Thymus (tissue), 11 donors: Measurements from ENCODE around the gene GNS. TPM values are rescaled to one million over a fixed set of nuclear protein-coding genes. Genes with fewer than 3 reads are reported as not detected.

ENCODE experiments used
- DNase-seq, 9 donors: peaks; one replicate each; pipeline ENCODE4 v3.0.0-alpha.2; 2013; ENCODE audit warnings: low spot score in 9 of 9, low read depth in 6 of 9, missing footprints in 1 of 9
- H3K27ac ChIP-seq, 2 donors: one replicate each; pipeline ENCODE4 v1.5.1; 2013; ENCODE audit warnings: control low read depth in 1 of 2, low read depth in 1 of 2, low read length in 1 of 2, mild to moderate bottlenecking in 1 of 2, moderate library complexity in 1 of 2
- H3K27me3 ChIP-seq, 2 donors: one replicate each; pipeline ENCODE4 v1.5.1; 2013; ENCODE audit warnings: low read length in 1 of 2; ENCODE audit not compliant: control insufficient read depth in 2 of 2, insufficient read depth in 1 of 2
- H3K36me3 ChIP-seq, 2 donors: one replicate each; pipeline ENCODE4 v1.5.1; 2013; ENCODE audit warnings: low read length in 1 of 2, mild to moderate bottlenecking in 1 of 2, moderate library complexity in 1 of 2; ENCODE audit not compliant: control insufficient read depth in 2 of 2, insufficient read depth in 2 of 2
- H3K4me1 ChIP-seq, 2 donors: one replicate each; pipeline ENCODE4 v1.5.1; 2013; ENCODE audit warnings: low read length in 2 of 2; ENCODE audit not compliant: control insufficient read depth in 2 of 2, insufficient read depth in 2 of 2
- H3K4me3 ChIP-seq, 2 donors: one replicate each; pipeline ENCODE4 v1.5.1; 2013; ENCODE audit warnings: low read length in 2 of 2, control low read depth in 1 of 2, mild to moderate bottlenecking in 1 of 2
- H3K9me3 ChIP-seq, 2 donors: one replicate each; pipeline ENCODE4 v1.5.1; 2013; ENCODE audit warnings: low read length in 1 of 2, mild to moderate bottlenecking in 1 of 2; ENCODE audit not compliant: control insufficient read depth in 2 of 2, insufficient read depth in 1 of 2
- WGBS: extraction: QIAGEN DNeasy Blood & Tissue Kit; methylation state at CpG from one replicate; pipeline ENCODE4 v1.1.7; 2013; 5-methylcytosine and 5-hydroxymethylcytosine counted together
- polyA plus RNA-seq: library from polyadenylated mRNA; stranded (reverse); fragments of 200-250 nt; gene quantifications from one replicate; pipeline ENCODE4 v1.2.3, GENCODE V29; 2013
- total RNA-seq: library from RNA; stranded (reverse); fragments of 120-200 nt; gene quantifications from one replicate; pipeline ENCODE4 v1.2.4, GENCODE V29; 2013
- donor health status: healthy.

Gene GNS
- total and polyA plus RNA-seq, 2 donors: 21.2 to 27.2 TPM

DNA sequence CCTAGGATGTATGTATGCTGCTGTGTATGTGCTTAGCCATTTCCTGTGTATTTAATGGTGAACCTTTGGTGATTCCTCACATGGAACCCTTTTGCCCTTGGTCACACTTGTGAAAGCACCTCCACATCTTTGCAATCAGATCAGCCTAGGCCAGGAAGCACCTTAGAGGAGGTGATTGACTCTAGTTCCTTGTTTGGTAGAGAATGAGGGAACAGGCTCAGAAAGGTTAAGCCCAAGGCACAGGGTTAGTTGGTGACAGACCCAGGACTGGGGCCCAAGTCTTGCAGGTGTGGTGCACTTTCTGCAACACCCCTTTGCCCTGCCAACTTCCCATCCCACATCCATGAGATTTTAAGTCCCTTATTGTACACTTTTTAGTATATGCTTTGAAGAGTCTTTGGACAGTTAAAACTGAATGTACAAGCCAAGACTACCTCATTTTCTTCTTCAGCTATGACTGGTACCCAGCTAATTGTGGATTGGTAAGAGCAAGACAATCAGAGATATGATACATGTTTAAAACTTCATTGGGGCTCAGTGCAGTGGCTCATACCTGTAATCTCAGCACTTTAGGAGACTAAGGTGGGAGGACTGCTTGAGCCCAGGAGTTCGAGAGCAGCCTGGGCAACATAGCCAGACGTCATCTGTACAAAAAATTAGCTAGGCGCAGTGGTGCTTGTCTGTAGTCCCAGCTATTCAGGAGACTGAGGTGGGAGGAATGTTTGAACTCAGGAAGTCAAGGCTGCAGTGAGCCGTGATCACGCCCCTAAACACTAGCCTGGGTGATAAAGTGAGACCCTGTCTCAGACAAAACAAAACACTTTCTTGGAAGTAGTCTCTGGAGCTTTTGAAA, 77.8 kb downstream of the GNS start:
- WGBS: 73% methylated on average over 5 of the region's 5 CpGs
- H3K9me3 ChIP-seq: no peaks in the 10 kb centered on the region
- peaks cover 0 to 9% of the 10 kb centered on the region in 2 donors for H3K36me3 ChIP-seq
- H3K4me3 ChIP-seq: no peak overlapping the region
- peaks cover 35 to 71% of the 10 kb centered on the region in 2 donors for H3K4me1 ChIP-seq
- peak overlapping the region in 1 of 2 donors; percentile 26 for H3K27ac ChIP-seq
- no peaks in the 10 kb centered on the region for H3K27me3 ChIP-seq
- DNase-seq: no peak

DNA sequence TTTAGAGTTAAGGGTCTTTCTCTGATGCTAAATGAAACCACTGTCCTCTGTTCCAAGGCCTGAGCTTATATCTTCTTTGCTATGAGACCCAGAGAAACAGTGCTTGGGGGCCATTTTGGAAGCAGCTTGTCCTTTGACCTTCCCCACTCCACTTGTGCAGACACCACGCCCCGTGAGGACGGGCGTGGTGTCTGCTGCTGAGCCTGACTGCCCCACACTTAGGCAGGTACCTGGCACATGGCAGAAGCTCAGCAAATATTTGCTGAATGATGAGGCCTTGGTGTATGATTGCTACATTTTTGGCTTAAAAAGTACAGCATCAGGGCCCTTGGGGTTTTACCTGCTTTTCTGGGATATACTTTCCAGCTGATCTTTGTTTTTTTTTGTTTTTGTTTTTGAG, 79.0 kb downstream of the GNS start:
- no peak for DNase-seq
- peak overlapping the region in 1 of 2 donors; percentile 43 for H3K27ac ChIP-seq
- no peaks in the 10 kb centered on the region for H3K9me3 ChIP-seq
- WGBS: 95% methylated on average over 4 of the region's 4 CpGs
- H3K27me3 ChIP-seq: no peaks in the 10 kb centered on the region
- H3K4me1 ChIP-seq: peaks cover 43 to 74% of the 10 kb centered on the region in 2 donors
- no peak overlapping the region for H3K4me3 ChIP-seq
- H3K36me3 ChIP-seq: peaks cover 0 to under 1% of the 10 kb centered on the region in 2 donors

DNA sequence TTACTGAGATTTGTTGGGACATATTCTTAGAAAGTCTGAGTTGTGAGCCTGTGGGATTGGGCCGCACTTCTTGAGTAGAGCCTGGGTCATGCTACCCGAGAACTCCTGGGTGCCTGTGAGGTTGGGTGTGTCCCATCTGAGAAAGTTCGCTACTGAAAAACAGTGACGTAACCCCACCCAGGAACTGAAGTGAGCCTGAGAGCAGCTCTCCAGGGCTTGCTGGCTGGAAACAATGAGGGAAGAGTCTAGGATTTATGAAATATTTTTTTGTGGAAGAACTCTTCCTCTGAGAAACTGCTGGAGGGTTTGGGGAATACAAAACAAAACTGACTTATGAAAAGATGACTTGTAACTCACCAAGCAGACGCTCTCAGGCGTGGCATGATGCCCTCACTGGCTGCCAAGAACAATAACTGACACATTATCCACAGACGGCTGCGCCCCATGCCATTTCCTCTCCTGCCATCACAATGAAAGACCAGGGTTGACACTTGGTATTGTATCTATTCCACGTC, 79.7 kb downstream of the GNS start:
- Histone ChIP-seq H3K4me3 (no peak overlapping the region), H3K4me1 (peaks cover 42 to 74% of the 10 kb centered on the region in 2 donors), H3K27me3 (no peaks in the 10 kb centered on the region), H3K36me3 (no peaks in the 10 kb centered on the region), H3K9me3 (no peaks in the 10 kb centered on the region), H3K27ac (peak overlapping the region in 1 of 2 donors; percentile 62)
- WGBS: 92% methylated on average over 9 of the region's 9 CpGs
- no peak for DNase-seq

DNA sequence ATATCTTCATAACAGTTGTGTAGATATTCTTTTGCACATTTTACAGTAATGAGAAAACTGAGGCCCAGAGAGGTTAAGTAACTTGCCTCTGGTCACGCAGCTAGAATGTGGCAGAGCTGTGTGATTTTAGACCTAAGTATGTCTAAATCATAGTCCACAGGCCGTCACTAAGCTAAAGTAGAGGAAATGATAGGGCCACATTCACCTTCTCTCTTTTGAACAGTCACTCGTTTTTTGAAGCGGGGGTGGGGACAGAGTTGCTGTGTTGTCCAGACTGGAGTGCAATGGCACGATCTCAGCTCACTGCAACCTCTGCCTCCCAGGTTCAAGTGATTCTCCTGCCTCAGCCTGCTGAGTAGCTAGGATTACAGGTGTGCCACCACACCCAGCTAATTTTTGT, 80.4 kb downstream of the GNS start:
- H3K27me3 ChIP-seq: no peaks in the 10 kb centered on the region
- H3K4me3 ChIP-seq: no peak overlapping the region
- H3K27ac ChIP-seq: no peak overlapping the region
- no peaks in the 10 kb centered on the region for H3K9me3 ChIP-seq
- peaks cover 42 to 74% of the 10 kb centered on the region in 2 donors for H3K4me1 ChIP-seq
- DNase-seq: no peak
- 90% methylated on average over 5 of the region's 5 CpGs for WGBS
- H3K36me3 ChIP-seq: no peaks in the 10 kb centered on the region

DNA sequence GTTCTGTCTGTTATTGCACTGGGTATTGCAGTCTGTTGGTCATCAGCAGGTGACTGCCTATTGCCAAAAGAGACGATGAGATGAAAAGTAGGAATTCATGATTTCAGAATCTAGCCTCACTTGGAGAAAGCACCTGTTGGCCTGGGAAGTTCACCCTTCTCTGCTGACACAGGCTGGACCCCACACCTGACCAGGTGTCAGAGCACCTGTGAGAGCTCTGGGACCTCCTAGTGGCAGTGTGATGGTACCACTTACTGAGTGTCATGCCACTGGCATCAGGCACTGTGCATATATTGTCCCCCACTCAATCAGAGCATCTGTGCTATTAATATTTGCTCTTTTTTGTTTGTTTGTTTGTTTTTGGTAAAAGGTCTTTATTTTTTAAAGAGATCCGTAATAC, 81.0 kb downstream of the GNS start:
- Histone ChIP-seq H3K4me3 (no peak overlapping the region), H3K27ac (no peak overlapping the region), H3K4me1 (peaks cover 47 to 77% of the 10 kb centered on the region in 2 donors), H3K36me3 (no peaks in the 10 kb centered on the region), H3K27me3 (no peaks in the 10 kb centered on the region), H3K9me3 (no peaks in the 10 kb centered on the region)
- DNase-seq: no peak
- 98% methylated on average over 2 of the region's 2 CpGs for WGBS

DNA sequence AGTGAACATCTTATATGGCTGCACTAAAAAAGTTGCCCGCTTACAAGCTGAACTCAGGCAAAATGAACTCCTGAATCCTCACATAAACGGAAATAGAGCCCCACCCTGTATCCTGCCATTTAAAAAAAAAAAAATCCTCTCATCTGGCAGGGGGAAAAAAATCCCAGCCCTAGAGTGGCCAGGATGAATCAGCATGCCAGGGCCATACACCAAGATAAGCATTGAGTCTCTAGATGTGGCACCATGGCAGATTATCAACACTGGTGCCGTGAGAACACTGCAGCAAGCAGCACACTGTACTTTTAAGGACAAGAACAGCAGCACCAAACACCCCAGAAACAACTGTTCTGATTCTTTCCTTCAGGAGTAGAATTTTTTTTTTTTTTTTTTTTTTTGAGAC, 83.4 kb downstream of the GNS start:
- Histone ChIP-seq H3K36me3 (no peaks in the 10 kb centered on the region), H3K4me1 (peaks cover 49 to 88% of the 10 kb centered on the region in 2 donors), H3K27me3 (no peaks in the 10 kb centered on the region), H3K27ac (peak overlapping the region; percentile 27 to 68), H3K9me3 (no peaks in the 10 kb centered on the region), H3K4me3 (no peak overlapping the region)
- DNase-seq: no peak
- 86% methylated on average over 3 of the region's 3 CpGs for WGBS

DNA sequence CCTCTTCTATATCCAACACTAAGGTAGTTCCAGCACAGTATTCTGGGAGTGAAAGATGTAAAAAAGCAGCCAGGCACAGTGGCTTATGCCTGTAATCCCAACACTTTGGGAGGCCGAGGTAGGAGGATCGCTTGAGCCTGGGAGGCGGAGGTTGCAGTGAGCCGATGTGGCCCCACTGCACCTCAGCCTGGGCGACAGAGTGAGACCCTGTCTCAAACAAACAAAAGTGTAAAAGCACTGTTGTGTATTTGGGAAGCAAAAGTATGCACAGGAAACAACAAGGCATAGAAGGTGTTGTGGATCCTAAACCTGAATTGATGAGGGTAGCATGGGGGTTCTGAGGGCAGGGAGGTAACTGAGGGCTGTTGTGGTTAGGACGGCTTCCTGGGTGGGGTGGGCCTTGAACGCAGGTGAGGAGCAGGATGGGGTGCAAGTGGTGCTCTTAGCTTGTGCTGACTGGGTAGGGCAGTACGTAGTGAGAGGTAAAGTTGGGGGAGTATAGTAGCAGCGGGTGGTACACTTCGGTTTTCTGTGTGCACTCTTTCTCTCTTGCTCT, 84.8 kb downstream of the GNS start:
- peaks cover 54 to 89% of the 10 kb centered on the region in 2 donors for H3K4me1 ChIP-seq
- no peak overlapping the region for H3K4me3 ChIP-seq
- peak overlapping the region; percentile 74 to 75 for H3K27ac ChIP-seq
- 55% methylated on average over 10 of the region's 10 CpGs for WGBS
- H3K36me3 ChIP-seq: no peaks in the 10 kb centered on the region
- DNase-seq: peak; percentile 47 to 90 (median 69)
- H3K9me3 ChIP-seq: no peaks in the 10 kb centered on the region
- no peaks in the 10 kb centered on the region for H3K27me3 ChIP-seq

DNA sequence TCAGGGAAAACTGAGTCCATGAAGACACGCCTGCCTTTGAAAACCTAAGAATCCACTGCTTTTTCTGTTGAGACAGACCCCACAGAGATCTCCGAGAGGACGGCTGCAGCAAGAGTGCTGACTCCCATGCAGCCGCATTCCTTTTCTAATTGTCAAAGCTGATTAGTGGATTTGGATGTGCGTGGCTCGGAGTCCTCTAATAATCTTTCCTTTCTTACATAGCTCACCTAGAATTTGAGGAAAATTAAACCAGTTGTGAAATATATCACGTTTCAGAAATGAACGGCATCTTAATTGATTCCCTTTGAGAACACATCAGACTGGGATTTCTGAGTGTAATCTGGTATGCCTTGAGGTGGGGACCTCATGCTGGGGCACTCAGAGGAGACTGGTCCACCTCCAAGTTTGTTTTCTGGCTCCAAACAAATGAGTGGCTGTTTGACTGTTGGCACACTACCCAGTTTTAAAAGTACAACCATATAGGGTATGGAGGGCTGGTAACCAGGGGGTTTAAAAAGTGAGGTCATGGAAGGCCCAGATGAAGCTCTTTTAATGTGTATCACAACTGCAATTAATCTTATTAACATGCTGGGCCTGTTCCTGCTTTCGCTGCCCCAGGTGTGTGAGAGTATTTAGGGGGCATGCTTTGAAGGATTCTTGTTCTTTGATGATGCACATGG, 85.6 kb downstream of the GNS start:
- Histone ChIP-seq H3K4me1 (peaks cover 60 to 89% of the 10 kb centered on the region in 2 donors), H3K9me3 (no peaks in the 10 kb centered on the region), H3K27ac (peak overlapping the region; percentile 74 to 75), H3K27me3 (no peaks in the 10 kb centered on the region), H3K4me3 (no peak overlapping the region), H3K36me3 (no peaks in the 10 kb centered on the region)
- WGBS: 91% methylated on average over 9 of the region's 9 CpGs
- DNase-seq: no peak
